ENCODE data around the gene KLHL22.

The KLHL22 gene

DNA sequence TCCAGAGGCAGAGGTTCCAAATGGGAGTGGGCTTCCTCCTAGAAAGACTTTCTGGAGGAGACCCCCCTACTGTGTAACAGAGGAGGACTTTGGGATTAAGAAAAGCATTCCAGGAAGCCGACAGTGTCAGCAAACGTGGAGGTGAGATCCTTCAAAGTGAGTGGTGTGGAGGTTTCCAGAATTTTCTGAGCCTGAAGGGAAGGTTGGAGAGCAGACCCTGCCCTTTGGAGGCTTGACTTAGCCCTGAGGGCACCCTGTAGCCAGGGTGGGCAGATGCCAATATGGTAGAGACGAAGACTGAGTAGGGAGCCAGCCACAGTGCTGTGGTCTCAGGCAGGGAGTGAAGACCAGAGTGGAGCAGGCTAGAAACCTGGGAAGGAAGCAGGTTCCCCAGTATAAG lies 1.8 kb upstream of the KLHL22 start:
- no peak for DNase-seq (ENCODE audit: low read depth, low spot score)
- no peak overlapping the region for H3K4me3 ChIP-seq (ENCODE audit: low read depth, low read length)
- CTCF ChIA-PET = interaction anchor here (0.9 to 2.1 kb wide), 6 partner anchors 10 to 79 kb away, joined by 3 to 13 read pairs (median 6); partner anchors contain the start of gene MED15
- POLR2A ChIA-PET = no interaction called here
- TF ChIP-seq, protein P1, sequence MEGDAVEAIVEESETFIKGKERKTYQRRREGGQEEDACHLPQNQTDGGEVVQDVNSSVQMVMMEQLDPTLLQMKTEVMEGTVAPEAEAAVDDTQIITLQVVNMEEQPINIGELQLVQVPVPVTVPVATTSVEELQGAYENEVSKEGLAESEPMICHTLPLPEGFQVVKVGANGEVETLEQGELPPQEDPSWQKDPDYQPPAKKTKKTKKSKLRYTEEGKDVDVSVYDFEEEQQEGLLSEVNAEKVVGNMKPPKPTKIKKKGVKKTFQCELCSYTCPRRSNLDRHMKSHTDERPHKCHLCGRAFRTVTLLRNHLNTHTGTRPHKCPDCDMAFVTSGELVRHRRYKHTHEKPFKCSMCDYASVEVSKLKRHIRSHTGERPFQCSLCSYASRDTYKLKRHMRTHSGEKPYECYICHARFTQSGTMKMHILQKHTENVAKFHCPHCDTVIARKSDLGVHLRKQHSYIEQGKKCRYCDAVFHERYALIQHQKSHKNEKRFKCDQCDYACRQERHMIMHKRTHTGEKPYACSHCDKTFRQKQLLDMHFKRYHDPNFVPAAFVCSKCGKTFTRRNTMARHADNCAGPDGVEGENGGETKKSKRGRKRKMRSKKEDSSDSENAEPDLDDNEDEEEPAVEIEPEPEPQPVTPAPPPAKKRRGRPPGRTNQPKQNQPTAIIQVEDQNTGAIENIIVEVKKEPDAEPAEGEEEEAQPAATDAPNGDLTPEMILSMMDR (IDR thresholded peaks at IDR 0.05; ENCODE audit: insufficient read depth, low read length, missing control alignments) = no peak

DNA sequence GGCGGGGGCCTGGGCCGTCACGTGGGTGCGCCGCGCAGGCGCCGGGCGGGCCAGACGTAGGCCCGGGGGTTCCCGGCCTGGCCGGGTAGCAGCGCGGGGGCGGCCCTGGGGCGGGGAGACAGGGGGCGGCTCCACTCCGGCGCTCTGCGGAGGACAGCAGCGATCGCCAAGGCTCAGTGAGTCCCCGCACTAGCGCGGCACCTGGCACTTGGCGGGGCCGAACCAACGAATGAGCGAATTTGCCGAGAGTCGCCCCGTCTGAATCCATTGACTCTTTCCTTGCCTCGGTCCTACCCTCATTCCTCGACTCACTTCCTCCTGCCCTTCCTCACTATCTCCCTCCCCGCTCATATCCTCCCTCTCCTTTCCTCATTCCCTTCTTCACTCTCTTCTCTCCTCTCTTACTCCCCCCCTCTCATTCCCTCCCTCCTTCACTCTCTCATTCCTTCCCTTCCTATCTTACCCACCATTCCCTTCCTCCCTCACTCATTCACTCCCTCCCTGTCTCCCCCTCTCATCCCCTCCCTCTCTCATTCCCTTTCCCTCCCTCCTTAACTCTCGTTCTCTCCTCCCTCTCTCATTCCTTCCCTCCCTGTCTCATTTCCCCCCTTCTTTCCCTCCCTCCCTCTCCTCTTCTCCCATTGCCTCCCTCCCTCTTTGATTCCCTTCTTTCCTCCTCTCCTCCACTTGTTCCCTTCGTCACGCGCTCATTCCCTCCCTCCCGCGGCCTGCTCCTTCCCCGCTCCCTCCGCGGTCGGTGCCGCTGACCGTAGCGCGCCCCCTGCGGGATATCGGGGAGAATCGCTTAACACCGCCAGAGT lies 476 bp upstream of the KLHL22 start:
- ChIA-PET POLR2A (no interaction called here), CTCF (interaction anchor here (0.8 to 1.3 kb wide), 7 partner anchors 12 to 78 kb away, joined by 3 to 13 read pairs (median 4); no protein-coding TSS in a partner anchor)
- peak overlapping the region; percentile 75 for H3K4me3 ChIP-seq (ENCODE audit: low read depth, low read length)
- TF ChIP-seq, protein P1 (IDR thresholded peaks at IDR 0.05; ENCODE audit: insufficient read depth, low read length, missing control alignments) = peak; percentile 98
- peak; percentile 23 for DNase-seq (ENCODE audit: low read depth, low spot score)

DNA sequence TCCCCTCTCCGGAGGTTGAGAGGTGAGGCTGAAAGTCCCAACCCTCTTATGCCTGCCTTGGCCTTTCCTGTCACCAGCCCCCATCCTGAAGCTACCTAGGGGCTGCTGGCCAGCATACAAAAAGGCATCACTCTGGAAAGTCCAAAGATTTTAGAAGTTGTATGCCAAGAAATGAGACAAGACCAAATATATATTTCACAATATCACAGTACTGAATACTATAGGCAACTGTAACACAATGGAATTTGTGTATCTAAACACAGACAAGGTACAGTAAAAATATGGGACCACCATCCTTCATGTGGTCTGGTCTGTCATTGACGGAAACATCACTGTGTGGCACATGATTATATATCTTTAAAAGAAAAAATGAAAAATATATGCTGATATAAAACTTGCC lies 4.2 kb downstream of the KLHL22 start:
- H3K4me3 ChIP-seq (ENCODE audit: low read depth, low read length) = no peak overlapping the region
- ChIA-PET POLR2A (no interaction called here), CTCF (no interaction called here)
- DNase-seq (ENCODE audit: low read depth, low spot score) = no peak
- TF ChIP-seq, protein P1 (IDR thresholded peaks at IDR 0.05; ENCODE audit: insufficient read depth, low read length, missing control alignments) = no peak

DNA sequence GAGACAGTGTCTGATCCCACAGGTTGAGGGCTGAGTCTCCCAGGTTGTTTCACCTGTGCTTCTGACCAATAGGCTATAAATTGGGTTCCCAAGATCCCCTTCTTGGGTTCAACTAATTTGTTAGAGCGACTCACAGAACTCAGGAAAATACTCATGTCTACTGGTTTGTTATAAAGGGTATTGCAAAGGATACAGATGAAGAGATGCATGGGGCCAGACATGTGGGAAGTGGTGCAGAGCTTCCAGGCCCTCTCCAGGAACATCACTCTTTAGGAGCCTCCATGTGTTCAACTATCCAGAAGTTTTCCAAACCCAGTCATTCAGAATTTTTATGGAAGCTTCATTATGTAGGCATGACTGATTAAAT lies 4.7 kb downstream of the KLHL22 start:
- no peak for DNase-seq (ENCODE audit: low read depth, low spot score)
- ChIA-PET POLR2A (no interaction called here), CTCF (no interaction called here)
- TF ChIP-seq, protein P1 (IDR thresholded peaks at IDR 0.05; ENCODE audit: insufficient read depth, low read length, missing control alignments) = no peak
- H3K4me3 ChIP-seq (ENCODE audit: low read depth, low read length) = no peak overlapping the region

DNA sequence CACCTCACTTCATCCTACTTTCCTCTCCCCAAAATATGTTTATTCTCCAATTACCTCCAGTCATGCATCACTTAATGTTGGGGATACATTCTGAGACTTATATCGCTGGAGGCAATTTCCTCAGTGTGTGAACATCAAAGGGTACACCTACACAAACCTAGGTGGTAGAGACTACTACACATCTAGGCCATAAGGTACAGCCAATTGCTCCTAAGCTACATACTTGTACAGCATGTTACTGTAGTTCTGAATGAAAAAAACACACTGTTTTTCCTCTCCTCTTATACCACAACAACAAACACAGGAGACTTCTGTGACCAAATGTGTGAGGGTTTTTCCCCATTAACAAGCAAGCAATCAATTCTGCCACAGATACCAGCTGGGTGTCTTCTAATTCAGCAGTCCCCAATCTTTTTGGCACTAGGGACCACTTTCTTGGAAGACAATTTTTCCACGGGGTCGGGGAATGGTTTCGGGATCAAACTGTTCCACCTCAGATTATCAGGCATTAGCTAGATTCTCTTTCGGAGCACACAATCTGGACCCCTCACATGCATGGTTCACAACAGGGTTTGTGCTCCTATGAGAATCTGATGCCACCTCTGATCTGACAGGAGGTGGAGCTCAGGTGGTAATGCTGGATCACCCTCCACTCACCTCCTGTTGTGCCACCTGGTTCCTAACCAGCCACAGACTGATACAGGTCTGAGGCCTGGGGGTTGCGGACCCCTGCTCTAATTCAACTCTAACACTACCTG lies 5.2 kb downstream of the KLHL22 start:
- CTCF ChIA-PET = interaction anchor here (1.1 kb wide), 1 partner anchor 34 kb away, joined by 3 read pairs; no protein-coding TSS in a partner anchor
- no peak for DNase-seq (ENCODE audit: low read depth, low spot score)
- no peak overlapping the region for H3K4me3 ChIP-seq (ENCODE audit: low read depth, low read length)
- POLR2A ChIA-PET = no interaction called here
- TF ChIP-seq, protein P1 (IDR thresholded peaks at IDR 0.05; ENCODE audit: insufficient read depth, low read length, missing control alignments) = no peak

DNA sequence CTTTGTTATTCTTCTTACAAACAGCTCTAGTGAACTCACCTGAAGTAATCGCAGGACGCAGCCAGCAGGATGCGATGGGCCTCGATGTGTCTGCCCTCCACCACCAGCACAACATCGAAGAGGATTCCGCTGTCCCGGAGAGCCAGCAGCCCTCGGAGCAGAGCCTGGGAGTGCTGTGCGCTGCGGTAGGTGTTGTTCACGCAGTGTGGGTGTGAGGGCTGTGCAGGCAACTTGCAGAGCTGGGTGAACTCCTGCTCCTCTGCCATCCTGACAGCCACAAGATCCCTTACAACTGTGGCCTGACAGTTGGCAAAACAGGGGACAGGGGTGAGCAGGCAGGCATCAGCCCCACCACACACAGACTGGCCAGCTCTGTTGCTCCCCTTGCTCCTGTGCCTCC lies 6.6 kb downstream of the KLHL22 start:
- DNase-seq (ENCODE audit: low read depth, low spot score) = no peak
- TF ChIP-seq, protein P1 (IDR thresholded peaks at IDR 0.05; ENCODE audit: insufficient read depth, low read length, missing control alignments) = no peak
- ChIA-PET CTCF (interaction anchor here (0.7 to 1.1 kb wide), 2 partner anchors 16 to 32 kb away, joined by 3 read pairs; no protein-coding TSS in a partner anchor), POLR2A (no interaction called here)
- no peak overlapping the region for H3K4me3 ChIP-seq (ENCODE audit: low read depth, low read length)
